GM19328 (cell line): ENCODE results near the gene SYCP2.
"Not testable (repeated sequence)": the region's sequence is repeated elsewhere in the genome, so short reads cannot be mapped to it uniquely, and the experiment has no call there.

ENCODE experiments used
- ATAC-seq: cut with Tn5 transposase; IDR thresholded peaks from one replicate; pipeline ENCODE4 v1.9.1; 2021; ENCODE audit warnings: mild to moderate bottlenecking, moderate library complexity; ENCODE audit not compliant: unreplicated experiment

The SYCP2 gene

GRCh38 chr20:59933296-59933848 is at the start of gene SYCP2:
Gene SYCP2 (minus strand): TSS chr20:59933637. CDS start chr20:59922413, 11,224 bp downstream.
- no peak for ATAC-seq

- no peak for ATAC-seq
Observed at GRCh38 chr20:59983076-59983475, 49.6 kb upstream of the SYCP2 start.

GRCh38 chr20:59977086-59977485 is 43.6 kb upstream of the SYCP2 start:
- no peak for ATAC-seq

GRCh38 chr20:59976156-59976782 is 42.8 kb upstream of the SYCP2 start:
- no peak for ATAC-seq

GRCh38 chr20:59972037-59972801 is 38.8 kb upstream of the SYCP2 start:
- no peak for ATAC-seq

GRCh38 chr20:59971428-59971827 is 38.0 kb upstream of the SYCP2 start:
- no peak for ATAC-seq

- no peak for ATAC-seq
Observed at GRCh38 chr20:59966428-59966827, 33.0 kb upstream of the SYCP2 start.

- no peak for ATAC-seq
Observed at GRCh38 chr20:59962155-59962554, 28.7 kb upstream of the SYCP2 start.

GRCh38 chr20:59961423-59961822 is 28.0 kb upstream of the SYCP2 start:
- ATAC-seq = no peak

GRCh38 chr20:59958626-59959025 is 25.2 kb upstream of the SYCP2 start:
- ATAC-seq = no peak

- ATAC-seq = no peak
Observed at GRCh38 chr20:59958123-59958522, 24.7 kb upstream of the SYCP2 start, which contains the start of gene CDH26. Gene CDH26 (plus strand): TSS chr20:59958423. CDS start chr20:59958727, 304 bp downstream.

- ATAC-seq = not testable (repeated sequence)
Observed at GRCh38 chr20:59957568-59957967, 24.1 kb upstream of the SYCP2 start.

GRCh38 chr20:59955131-59955796 is 21.8 kb upstream of the SYCP2 start:
- no peak for ATAC-seq

- ATAC-seq = no peak
Observed at GRCh38 chr20:59954718-59955117, 21.3 kb upstream of the SYCP2 start.

- no peak for ATAC-seq
Observed at GRCh38 chr20:59949911-59950310, 16.5 kb upstream of the SYCP2 start.

- peak; percentile 64 for ATAC-seq
Observed at GRCh38 chr20:59948828-59949720, 15.6 kb upstream of the SYCP2 start.

- ATAC-seq = no peak
Observed at GRCh38 chr20:59948212-59948611, 14.8 kb upstream of the SYCP2 start.

- no peak for ATAC-seq
Observed at GRCh38 chr20:59947376-59947775, 13.9 kb upstream of the SYCP2 start.

GRCh38 chr20:59945731-59946130 is 12.3 kb upstream of the SYCP2 start:
- no peak for ATAC-seq

GRCh38 chr20:59945175-59945574 is 11.7 kb upstream of the SYCP2 start:
- ATAC-seq = no peak
